DMS153 (cell line): ENCODE results near the gene RWDD1.

ENCODE experiments used
- DNase-seq: peaks from one replicate; lab custom pipeline; 2025; lab: John Stamatoyannopoulos, UW

RWDD1 gene

GRCh38 chr6:116611056-116611455 is 39.8 kb downstream of the RWDD1 start:
- no peak for DNase-seq

GRCh38 chr6:116615937-116616736 is 44.8 kb downstream of the RWDD1 start, which contains the start of gene RSPH4A:
Gene RSPH4A (plus strand): TSS chr6:116616479. CDS start chr6:116616624, 145 bp downstream.
- peak; percentile 90 for DNase-seq

GRCh38 chr6:116616737-116617053 is 45.4 kb downstream of the RWDD1 start:
- DNase-seq: no peak

- no peak for DNase-seq
Measured at GRCh38 chr6:116624036-116624805, 52.9 kb downstream of the RWDD1 start.

GRCh38 chr6:116625872-116626271 is 54.6 kb downstream of the RWDD1 start:
- DNase-seq: no peak

- no peak for DNase-seq
Measured at GRCh38 chr6:116629563-116629981, 58.3 kb downstream of the RWDD1 start.

- DNase-seq: peak; percentile 63
Measured at GRCh38 chr6:116631379-116631990, 60.2 kb downstream of the RWDD1 start.

- no peak for DNase-seq
Measured at GRCh38 chr6:116633685-116634084, 62.4 kb downstream of the RWDD1 start.
